ENCODE data around the gene LGALS7B. TPM values are rescaled to one million over a fixed set of nuclear protein-coding genes. Genes with fewer than 3 reads are reported as not detected.
"Not testable (repeated sequence)": the region's sequence is repeated elsewhere in the genome, so short reads cannot be mapped to it uniquely, and the experiment has no call there.

Gene LGALS7B
- total RNA-seq, 1 experiment from 2014 or later, result 2.4 TPM

DNA sequence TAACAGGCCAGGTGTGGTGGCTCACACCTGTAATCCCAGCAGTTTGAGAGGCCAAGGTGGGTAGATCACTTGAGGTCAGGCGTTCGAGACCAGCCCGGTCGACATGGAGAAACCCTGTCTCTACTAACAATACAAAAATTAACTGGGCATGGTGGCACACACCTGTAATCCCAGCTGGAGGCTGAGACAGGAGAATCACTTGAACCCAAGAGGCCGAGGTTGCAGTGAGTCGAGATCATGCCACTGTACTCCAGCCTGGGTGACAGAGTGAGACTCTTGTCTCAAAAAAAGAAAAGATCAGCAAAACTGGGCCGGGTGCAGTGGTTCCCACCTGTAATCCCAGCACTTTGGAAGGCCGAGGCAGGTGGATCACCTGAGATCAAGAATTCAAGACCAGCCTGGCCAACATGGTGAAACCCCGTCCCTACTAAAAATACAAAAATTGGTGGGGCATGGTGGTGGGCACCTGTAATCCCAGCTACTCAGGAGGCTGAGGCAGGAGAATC is 27.1 kb upstream of the LGALS7B start:
- H3K4me2 ChIP-seq (ENCODE audit: low read length); H3K36me3 ChIP-seq (ENCODE audit: control insufficient read depth in 1 of 2, insufficient read depth in 2 of 2, low read length in 2 of 2); RAD21 ChIA-PET (ENCODE audit: low non-redundant PET in 1 of 2, low total read pairs in 2 of 2, uncharacterized antibody in 2 of 2, unreplicated experiment in 2 of 2); H3K4me3 ChIP-seq (replicated peaks in 1 of 2; ENCODE audit: low read depth in 1 of 2, low read length in 2 of 2); DNase-seq (ENCODE audit: low read depth, low spot score); intact Hi-C loops (cut with micrococcal nuclease); H4K20me1 ChIP-seq (ENCODE audit: insufficient read depth); H3K79me2 ChIP-seq (ENCODE audit: insufficient read depth, low read length); H3K9me2 ChIP-seq (ENCODE audit: insufficient read depth); BruUV-seq (replicated peaks); ATAC-seq; H3K9me3 ChIP-seq (ENCODE audit: control insufficient read depth in 1 of 2, insufficient read depth in 1 of 2, low read depth in 1 of 2, low read length in 2 of 2); H3K4me1 ChIP-seq (ENCODE audit: control insufficient read depth in 1 of 2, insufficient read depth in 2 of 2, low read length in 2 of 2); H2AFZ ChIP-seq (ENCODE audit: low read depth, low read length, poor library complexity, severe bottlenecking); H3K9ac ChIP-seq (ENCODE audit: low read length); H3K27ac ChIP-seq (ENCODE audit: low read depth, low read length); H3K27me3 ChIP-seq (ENCODE audit: insufficient read depth, low read length): not testable (repeated sequence)
- CTCF ChIA-PET, result interaction anchor here (1.4 kb wide), 1 partner anchor 8 kb away, joined by 6 read pairs; no protein-coding TSS in a partner anchor
- POLR2A ChIA-PET, result interaction anchor here (0.9 kb wide), 1 partner anchor 72 kb away, joined by 3 read pairs; no protein-coding TSS in a partner anchor

DNA sequence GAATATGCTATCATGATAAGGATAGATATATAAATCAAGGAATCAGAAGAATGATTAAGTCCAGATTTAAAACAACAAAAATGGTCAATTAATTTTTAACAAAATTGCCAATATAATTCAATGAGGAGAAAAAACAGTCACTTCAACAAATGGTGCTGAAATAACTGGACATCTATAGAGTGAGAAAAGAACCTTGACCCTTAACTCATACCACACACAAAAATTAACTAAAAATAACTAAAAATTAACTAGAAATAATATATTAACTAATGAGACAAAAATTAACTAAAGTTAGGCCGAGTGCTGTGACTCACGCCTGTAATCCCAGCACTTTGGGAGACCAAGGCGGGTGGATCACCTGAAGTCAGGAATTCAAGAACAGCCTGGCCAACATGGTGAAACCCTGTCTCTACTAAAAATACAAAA is 25.2 kb upstream of the LGALS7B start:
- BruUV-seq (replicated peaks), result no TSS peak
- Histone ChIP-seq H3K9me3 (ENCODE audit: control insufficient read depth in 1 of 2, insufficient read depth in 1 of 2, low read depth in 1 of 2, low read length in 2 of 2) (no peaks in the 10 kb centered on the region), H3K4me1 (ENCODE audit: control insufficient read depth in 1 of 2, insufficient read depth in 2 of 2, low read length in 2 of 2) (no peaks in the 10 kb centered on the region), H3K9ac (ENCODE audit: low read length) (no peak overlapping the region), H3K4me2 (ENCODE audit: low read length) (no peak overlapping the region), H3K27ac (ENCODE audit: low read depth, low read length) (no peak overlapping the region), H3K9me2 (ENCODE audit: insufficient read depth) (no peaks in the 10 kb centered on the region), H4K20me1 (ENCODE audit: insufficient read depth) (no peaks in the 10 kb centered on the region), H3K79me2 (ENCODE audit: insufficient read depth, low read length) (no peaks in the 10 kb centered on the region), H2AFZ (ENCODE audit: low read depth, low read length, poor library complexity, severe bottlenecking) (no peak overlapping the region), H3K36me3 (ENCODE audit: control insufficient read depth in 1 of 2, insufficient read depth in 2 of 2, low read length in 2 of 2) (no peaks in the 10 kb centered on the region), H3K4me3 (replicated peaks in 1 of 2; ENCODE audit: low read depth in 1 of 2, low read length in 2 of 2) (no peak overlapping the region), H3K27me3 (ENCODE audit: insufficient read depth, low read length) (no peaks in the 10 kb centered on the region)
- TF ChIP-seq RAD21 (IDR thresholded peaks at IDR 0.05; ENCODE audit: low read depth) (no peak), JUND (IDR thresholded peaks at IDR 0.05) (no peak), CEBPB (IDR thresholded peaks at IDR 0.05; ENCODE audit: low read depth) (no peak), ZNF274 (IDR thresholded peaks at IDR 0.05; ENCODE audit: low read depth, low read length) (no peak), YY1 (IDR thresholded peaks at IDR 0.05; ENCODE audit: extremely low read depth, insufficient replicate concordance, low read depth, low read length) (no peak), FOSL1 (IDR thresholded peaks at IDR 0.05; ENCODE audit: low read depth) (no peak), SP1 (IDR thresholded peaks at IDR 0.05; ENCODE audit: low read depth) (no peak), POLR2A (IDR thresholded peaks at IDR 0.05; ENCODE audit: borderline replicate concordance, extremely low read depth, insufficient read depth, insufficient read length) (no peak), CBX3 (IDR thresholded peaks at IDR 0.05; ENCODE audit: low read depth) (no peak), EZH2 (IDR thresholded peaks at IDR 0.05) (no peak), SIN3A (IDR thresholded peaks at IDR 0.05; ENCODE audit: low read depth) (no peak)
- TF ChIP-seq, protein P1, sequence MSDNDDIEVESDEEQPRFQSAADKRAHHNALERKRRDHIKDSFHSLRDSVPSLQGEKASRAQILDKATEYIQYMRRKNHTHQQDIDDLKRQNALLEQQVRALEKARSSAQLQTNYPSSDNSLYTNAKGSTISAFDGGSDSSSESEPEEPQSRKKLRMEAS (IDR thresholded peaks at IDR 0.05), result no peak
- TF ChIP-seq, protein P2, sequence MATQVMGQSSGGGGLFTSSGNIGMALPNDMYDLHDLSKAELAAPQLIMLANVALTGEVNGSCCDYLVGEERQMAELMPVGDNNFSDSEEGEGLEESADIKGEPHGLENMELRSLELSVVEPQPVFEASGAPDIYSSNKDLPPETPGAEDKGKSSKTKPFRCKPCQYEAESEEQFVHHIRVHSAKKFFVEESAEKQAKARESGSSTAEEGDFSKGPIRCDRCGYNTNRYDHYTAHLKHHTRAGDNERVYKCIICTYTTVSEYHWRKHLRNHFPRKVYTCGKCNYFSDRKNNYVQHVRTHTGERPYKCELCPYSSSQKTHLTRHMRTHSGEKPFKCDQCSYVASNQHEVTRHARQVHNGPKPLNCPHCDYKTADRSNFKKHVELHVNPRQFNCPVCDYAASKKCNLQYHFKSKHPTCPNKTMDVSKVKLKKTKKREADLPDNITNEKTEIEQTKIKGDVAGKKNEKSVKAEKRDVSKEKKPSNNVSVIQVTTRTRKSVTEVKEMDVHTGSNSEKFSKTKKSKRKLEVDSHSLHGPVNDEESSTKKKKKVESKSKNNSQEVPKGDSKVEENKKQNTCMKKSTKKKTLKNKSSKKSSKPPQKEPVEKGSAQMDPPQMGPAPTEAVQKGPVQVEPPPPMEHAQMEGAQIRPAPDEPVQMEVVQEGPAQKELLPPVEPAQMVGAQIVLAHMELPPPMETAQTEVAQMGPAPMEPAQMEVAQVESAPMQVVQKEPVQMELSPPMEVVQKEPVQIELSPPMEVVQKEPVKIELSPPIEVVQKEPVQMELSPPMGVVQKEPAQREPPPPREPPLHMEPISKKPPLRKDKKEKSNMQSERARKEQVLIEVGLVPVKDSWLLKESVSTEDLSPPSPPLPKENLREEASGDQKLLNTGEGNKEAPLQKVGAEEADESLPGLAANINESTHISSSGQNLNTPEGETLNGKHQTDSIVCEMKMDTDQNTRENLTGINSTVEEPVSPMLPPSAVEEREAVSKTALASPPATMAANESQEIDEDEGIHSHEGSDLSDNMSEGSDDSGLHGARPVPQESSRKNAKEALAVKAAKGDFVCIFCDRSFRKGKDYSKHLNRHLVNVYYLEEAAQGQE (IDR thresholded peaks at IDR 0.05; ENCODE audit: low read depth), result no peak
- TF ChIP-seq, protein P3, sequence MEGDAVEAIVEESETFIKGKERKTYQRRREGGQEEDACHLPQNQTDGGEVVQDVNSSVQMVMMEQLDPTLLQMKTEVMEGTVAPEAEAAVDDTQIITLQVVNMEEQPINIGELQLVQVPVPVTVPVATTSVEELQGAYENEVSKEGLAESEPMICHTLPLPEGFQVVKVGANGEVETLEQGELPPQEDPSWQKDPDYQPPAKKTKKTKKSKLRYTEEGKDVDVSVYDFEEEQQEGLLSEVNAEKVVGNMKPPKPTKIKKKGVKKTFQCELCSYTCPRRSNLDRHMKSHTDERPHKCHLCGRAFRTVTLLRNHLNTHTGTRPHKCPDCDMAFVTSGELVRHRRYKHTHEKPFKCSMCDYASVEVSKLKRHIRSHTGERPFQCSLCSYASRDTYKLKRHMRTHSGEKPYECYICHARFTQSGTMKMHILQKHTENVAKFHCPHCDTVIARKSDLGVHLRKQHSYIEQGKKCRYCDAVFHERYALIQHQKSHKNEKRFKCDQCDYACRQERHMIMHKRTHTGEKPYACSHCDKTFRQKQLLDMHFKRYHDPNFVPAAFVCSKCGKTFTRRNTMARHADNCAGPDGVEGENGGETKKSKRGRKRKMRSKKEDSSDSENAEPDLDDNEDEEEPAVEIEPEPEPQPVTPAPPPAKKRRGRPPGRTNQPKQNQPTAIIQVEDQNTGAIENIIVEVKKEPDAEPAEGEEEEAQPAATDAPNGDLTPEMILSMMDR (IDR thresholded peaks at IDR 0.05 in 2 of 3, conservative IDR thresholded peaks at IDR 0.05 in 1 of 3; ENCODE audit: borderline replicate concordance in 1 of 3, insufficient read depth in 1 of 3, low read depth in 2 of 3, low read length in 2 of 3), result no peak
- TF ChIP-seq, protein P4, sequence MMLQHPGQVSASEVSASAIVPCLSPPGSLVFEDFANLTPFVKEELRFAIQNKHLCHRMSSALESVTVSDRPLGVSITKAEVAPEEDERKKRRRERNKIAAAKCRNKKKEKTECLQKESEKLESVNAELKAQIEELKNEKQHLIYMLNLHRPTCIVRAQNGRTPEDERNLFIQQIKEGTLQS (IDR thresholded peaks at IDR 0.05), result no peak
- ChIA-PET RAD21 (ENCODE audit: low non-redundant PET in 1 of 2, low total read pairs in 2 of 2, uncharacterized antibody in 2 of 2, unreplicated experiment in 2 of 2) (no interaction called here), CTCF (no interaction called here), POLR2A (no interaction called here)
- intact Hi-C loops (cut with micrococcal nuclease), result no loop called here
- ATAC-seq (no peak), DNase-seq (ENCODE audit: low read depth, low spot score) (no peak)
